GM21723 (cell line): ENCODE data around the gene TRPM2.

Experiments used
- ATAC-seq: cut with Tn5 transposase; IDR thresholded peaks from one replicate; pipeline ENCODE4 v1.9.1; 2021; ENCODE audit warnings: mild to moderate bottlenecking, moderate library complexity; ENCODE audit not compliant: unreplicated experiment

The TRPM2 gene

GRCh38 chr21:44424608-44425306 is 71.3 kb downstream of the TRPM2 start:
- no peak for ATAC-seq

GRCh38 chr21:44425307-44425894 is 72.0 kb downstream of the TRPM2 start:
- ATAC-seq, result no peak

- no peak for ATAC-seq
Observed at GRCh38 chr21:44425895-44426662, 72.7 kb downstream of the TRPM2 start.

GRCh38 chr21:44426663-44427191 is 73.3 kb downstream of the TRPM2 start:
- ATAC-seq, result no peak

GRCh38 chr21:44427241-44428120 is 74.1 kb downstream of the TRPM2 start:
- ATAC-seq, result no peak

- ATAC-seq, result no peak
Observed at GRCh38 chr21:44428281-44428960, 75.0 kb downstream of the TRPM2 start.

GRCh38 chr21:44429894-44430293 is 76.5 kb downstream of the TRPM2 start:
- ATAC-seq, result no peak

GRCh38 chr21:44431300-44431699 is 77.9 kb downstream of the TRPM2 start:
- no peak for ATAC-seq

GRCh38 chr21:44432841-44433790 is 79.7 kb downstream of the TRPM2 start:
- no peak for ATAC-seq

GRCh38 chr21:44433791-44434567 is 80.6 kb downstream of the TRPM2 start:
- no peak for ATAC-seq

- ATAC-seq, result no peak
Observed at GRCh38 chr21:44434568-44434925, 81.1 kb downstream of the TRPM2 start.

GRCh38 chr21:44434936-44435635 is 81.7 kb downstream of the TRPM2 start:
- ATAC-seq, result no peak

GRCh38 chr21:44436111-44436611 is 82.7 kb downstream of the TRPM2 start:
- ATAC-seq, result no peak

- no peak for ATAC-seq
Observed at GRCh38 chr21:44436958-44437357, 83.5 kb downstream of the TRPM2 start.

GRCh38 chr21:44437371-44437695 is 83.9 kb downstream of the TRPM2 start:
- ATAC-seq, result no peak

- no peak for ATAC-seq
Observed at GRCh38 chr21:44437696-44438431, 84.4 kb downstream of the TRPM2 start.
